HG03025 (cell line): Measurements from ENCODE around the gene ATN1.

ENCODE experiments used
- ATAC-seq: cut with Tn5 transposase; IDR thresholded peaks from one replicate; pipeline ENCODE4 v1.9.1; 2021; ENCODE audit warnings: mild to moderate bottlenecking, moderate library complexity; ENCODE audit not compliant: unreplicated experiment, low FRiP score

The ATN1 gene

DNA sequence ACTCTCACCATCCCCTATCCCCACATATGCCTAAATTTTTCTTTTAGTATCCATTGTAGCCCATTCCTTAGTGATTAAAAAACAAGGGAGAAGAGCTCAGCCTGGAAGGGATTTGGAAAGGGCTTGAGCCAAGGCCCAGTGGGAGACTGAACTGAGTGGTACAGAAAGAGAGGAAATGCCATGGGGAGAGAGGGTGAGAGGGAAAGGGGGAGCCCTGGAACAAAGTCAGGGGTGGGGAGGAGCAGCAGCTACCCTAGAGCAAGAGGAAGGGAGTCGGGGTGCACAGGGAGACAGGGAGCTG lies 2.6 kb upstream of the ATN1 start:
- no peak for ATAC-seq

DNA sequence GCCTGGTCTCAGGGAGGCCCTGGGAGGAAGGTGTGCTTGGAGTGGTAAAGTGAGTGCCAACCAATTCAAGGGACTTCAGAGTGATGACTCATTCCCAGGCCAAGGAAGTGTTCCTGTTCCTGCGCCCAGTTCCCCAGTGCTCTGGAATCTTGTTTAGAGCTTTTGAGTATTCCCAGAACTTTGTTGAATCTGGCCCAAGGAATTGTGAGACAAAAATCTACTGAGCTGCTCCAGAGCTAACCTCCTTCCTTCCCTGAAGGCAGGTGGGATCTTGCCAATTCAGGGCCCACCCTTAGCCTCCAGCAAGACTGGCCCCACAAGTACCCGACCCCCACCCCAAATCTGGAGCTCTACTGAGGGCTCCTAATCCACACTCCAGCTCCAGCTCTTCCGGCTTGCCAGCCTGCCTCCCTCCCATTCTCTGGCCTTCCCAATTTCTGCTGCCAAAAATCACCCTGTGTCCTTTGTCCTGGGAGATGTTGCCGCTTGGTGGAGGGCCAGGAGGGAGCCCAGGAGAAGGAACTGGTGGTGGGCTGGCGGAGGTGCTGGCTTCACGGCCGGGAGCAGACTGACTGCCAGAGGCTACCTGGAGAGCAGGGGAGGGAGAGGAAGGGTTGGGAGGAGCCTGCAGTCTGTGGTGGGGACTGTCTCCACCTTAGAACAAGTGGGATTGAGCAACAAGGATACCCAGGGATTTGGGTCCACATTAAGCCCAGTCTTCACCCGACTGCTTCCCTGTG lies 2.0 kb upstream of the ATN1 start:
- ATAC-seq, result no peak

DNA sequence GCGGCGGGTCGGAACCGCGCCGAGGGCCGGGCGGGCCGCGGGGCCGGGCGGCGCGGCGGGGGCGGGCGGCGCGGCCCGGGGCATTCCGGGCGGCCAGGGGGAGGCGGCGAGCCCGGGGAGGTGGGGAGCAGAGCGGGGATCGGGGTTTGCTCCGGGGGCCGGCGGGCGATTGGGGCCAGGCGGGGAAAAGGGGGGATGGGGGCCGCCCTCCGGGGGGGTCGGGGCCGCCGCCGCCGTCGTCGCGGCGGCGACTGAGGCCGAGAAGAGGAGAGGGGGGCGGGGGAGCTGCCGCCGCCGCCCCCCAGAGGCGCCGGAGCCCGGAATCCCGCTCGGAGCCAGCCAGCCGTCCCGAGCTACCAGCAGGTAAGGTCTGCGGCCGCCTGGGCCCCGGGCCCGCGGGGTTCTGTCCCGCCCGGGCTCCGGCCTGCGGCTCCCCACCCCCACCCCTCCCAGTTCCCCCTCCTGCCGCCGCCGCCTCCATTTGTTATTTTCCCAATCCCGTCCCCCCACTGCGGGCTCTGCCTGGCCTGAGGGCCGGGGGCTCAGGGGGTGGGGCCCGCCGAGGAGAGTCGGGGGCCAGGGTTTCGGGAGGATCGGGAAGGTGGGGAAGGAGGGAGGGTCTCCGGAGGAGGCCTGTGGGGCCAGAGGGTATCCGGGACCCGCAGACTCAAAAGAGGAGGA lies 403 bp downstream of the ATN1 start:
- ATAC-seq, result no peak

DNA sequence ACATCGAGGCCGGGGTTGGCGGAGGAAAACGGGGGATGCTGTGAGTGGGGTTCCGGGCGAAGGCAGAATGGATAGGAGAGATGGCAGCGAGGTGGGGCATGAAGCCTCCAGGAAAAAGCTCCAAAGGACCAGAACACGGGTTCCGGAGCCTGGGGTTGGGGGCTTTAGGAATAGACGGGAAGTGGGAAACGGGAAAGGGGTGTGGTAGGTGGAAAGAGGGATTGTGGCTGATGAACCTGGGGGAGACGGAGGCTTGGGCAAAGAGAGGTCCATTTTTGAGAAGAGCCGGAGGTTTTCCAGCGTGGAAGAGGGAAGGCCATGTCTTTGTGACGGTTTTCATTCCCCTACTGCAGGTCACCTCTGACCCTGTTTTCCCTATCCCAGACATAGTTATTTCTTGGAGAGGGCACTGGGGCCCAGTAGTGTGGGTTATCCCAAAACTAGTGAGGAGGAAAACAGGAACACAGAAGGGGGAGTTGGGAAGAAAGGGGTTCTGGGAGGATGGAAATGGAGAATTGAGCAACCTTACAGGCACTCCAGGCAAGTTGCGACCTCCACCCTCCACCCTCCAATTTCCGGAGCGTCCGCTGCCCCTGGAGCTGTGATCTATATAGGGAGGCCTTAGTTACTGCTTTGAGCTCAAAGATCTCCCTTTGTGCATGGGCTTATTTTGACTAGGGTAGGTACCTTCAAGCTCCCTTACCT lies 1.1 kb downstream of the ATN1 start:
- no peak for ATAC-seq

DNA sequence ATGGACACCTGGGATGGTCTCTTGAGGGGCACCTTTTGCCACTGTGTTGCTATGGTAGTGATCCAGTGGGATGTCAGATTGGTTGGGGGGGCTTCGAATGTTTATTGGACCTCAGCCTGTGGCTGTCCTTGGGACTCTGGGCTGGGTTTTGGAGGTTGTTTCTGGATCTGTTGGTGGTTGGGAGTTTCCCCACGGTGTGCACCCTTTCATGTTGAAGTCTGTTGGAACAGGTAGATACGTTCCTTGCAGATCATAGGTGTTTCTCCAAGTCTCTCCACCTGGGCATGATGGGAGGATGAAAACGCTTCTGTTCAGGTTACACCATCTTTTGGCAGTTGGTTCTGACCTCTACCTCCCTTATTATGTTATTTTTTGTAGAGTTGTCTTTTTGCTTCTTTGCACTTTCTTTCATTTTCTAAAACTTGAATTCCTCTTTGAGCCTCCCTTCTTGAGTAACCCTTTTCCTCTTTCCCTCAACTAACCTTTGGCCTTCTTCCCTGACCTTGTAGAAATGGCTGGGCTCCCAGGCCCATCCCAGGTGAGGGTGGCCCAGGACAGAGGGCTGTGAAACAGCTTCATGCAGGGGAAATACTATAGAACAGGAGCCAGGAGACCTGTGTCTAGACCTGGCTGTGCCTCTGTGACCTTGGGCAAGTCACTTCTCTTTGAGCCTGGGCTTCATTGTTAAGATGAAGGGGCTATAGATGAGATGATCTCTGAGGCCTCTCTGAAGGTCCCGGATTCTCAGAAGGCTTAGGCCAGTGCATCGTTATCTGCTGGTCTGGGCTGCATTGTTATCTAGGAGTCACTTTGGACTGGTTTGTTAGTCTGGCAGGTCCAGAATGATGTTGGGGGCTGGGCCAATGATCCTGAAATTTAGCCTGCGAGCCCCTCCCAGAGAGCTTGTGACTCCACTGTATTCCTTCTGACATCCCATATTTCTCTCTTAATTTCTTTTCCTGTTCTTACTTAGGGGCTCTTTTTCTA lies 2.0 kb downstream of the ATN1 start:
- no peak for ATAC-seq

DNA sequence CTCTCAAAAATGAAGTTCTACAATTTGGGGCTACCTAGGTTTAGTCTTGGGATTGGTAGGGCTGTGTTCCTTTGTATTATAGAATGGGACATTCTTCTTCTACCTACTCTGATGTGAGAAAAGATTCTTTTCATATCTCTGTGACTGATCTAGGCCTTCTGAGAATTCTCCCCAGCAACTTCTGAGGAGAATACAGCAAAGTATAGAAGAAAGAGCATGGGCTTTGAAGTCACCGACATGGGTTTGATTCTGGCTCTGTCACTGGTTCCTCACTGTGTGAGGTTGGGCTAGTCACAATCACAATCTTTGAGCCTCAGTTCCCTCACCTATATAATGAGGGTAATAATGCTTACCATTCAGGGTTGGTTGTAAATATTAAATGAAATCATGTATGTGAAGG lies 5.0 kb downstream of the ATN1 start:
- no peak for ATAC-seq

DNA sequence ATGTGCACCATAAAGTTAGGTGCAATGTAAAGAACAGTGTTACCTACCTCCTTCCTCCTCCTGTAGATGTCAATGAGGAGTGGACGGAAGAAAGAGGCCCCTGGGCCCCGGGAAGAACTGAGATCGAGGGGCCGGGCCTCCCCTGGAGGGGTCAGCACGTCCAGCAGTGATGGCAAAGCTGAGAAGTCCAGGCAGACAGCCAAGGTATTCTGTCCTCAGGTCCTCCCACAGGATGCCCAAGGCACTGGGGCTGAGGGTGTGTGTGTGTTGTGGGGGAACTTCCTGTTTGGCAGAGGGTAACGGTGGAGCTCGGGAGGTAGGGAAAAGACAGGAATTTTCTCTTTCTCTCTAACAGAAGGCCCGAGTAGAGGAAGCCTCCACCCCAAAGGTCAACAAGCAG lies 6.4 kb downstream of the ATN1 start:
- no peak for ATAC-seq

DNA sequence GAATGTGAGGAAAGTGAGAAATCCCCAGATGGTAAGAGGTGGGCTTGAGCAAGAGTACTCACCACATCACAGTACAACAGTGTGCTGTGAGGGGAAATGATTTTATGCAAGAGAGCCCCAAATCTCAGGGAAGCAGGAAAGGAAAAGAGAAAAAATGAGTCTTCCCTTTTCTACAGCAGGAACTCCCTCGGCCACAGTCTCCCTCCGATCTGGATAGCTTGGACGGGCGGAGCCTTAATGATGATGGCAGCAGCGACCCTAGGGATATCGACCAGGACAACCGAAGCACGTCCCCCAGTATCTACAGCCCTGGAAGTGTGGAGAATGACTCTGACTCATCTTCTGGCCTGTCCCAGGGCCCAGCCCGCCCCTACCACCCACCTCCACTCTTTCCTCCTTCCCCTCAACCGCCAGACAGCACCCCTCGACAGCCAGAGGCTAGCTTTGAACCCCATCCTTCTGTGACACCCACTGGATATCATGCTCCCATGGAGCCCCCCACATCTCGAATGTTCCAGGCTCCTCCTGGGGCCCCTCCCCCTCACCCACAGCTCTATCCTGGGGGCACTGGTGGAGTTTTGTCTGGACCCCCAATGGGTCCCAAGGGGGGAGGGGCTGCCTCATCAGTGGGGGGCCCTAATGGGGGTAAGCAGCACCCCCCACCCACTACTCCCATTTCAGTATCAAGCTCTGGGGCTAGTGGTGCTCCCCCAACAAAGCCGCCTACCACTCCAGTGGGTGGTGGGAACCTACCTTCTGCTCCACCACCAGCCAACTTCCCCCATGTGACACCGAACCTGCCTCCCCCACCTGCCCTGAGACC lies 7.8 kb downstream of the ATN1 start:
- ATAC-seq, result no peak

DNA sequence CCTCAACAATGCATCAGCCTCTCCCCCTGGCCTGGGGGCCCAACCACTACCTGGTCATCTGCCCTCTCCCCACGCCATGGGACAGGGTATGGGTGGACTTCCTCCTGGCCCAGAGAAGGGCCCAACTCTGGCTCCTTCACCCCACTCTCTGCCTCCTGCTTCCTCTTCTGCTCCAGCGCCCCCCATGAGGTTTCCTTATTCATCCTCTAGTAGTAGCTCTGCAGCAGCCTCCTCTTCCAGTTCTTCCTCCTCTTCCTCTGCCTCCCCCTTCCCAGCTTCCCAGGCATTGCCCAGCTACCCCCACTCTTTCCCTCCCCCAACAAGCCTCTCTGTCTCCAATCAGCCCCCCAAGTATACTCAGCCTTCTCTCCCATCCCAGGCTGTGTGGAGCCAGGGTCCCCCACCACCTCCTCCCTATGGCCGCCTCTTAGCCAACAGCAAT lies 8.5 kb downstream of the ATN1 start:
- ATAC-seq, result no peak

DNA sequence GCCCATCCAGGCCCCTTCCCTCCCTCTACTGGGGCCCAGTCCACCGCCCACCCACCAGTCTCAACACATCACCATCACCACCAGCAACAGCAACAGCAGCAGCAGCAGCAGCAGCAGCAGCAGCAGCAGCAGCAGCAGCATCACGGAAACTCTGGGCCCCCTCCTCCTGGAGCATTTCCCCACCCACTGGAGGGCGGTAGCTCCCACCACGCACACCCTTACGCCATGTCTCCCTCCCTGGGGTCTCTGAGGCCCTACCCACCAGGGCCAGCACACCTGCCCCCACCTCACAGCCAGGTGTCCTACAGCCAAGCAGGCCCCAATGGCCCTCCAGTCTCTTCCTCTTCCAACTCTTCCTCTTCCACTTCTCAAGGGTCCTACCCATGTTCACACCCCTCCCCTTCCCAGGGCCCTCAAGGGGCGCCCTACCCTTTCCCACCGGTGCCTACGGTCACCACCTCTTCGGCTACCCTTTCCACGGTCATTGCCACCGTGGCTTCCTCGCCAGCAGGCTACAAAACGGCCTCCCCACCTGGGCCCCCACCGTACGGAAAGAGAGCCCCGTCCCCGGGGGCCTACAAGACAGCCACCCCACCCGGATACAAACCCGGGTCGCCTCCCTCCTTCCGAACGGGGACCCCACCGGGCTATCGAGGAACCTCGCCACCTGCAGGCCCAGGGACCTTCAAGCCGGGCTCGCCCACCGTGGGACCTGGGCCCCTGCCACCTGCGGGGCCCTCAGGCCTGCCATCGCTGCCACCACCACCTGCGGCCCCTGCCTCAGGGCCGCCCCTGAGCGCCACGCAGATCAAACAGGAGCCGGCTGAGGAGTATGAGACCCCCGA lies 9.1 kb downstream of the ATN1 start:
- ATAC-seq, result no peak

DNA sequence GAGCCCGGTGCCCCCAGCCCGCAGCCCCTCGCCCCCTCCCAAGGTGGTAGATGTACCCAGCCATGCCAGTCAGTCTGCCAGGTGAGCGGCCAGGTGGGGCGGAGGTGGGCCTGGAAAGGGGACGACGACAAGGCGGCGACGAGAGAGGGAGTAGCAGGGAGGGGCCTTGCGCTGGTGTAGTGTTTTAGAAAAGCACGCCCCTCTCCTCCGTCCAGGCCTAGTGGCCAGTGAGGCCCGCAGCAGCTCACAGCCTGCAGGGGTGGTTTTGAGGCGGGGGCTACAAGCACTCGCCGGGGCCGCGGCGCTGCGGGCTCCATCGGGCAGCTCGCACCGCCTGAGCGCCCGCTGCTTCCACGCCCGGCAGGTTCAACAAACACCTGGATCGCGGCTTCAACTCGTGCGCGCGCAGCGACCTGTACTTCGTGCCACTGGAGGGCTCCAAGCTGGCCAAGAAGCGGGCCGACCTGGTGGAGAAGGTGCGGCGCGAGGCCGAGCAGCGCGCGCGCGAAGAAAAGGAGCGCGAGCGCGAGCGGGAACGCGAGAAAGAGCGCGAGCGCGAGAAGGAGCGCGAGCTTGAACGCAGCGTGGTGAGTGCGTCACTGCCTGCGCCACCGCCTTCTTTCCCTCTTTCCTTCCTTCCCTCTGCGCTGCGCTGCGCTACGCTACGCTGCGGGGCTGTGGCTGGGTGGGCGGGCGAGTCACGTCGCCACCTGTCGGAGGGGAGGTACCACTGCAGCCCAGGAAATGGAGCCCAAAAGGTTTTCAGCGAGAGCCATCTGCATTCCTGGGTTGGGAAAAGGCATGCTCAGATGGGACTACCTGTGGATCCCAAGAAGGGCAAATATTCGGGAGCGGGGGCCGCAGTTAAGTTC lies 10.0 kb downstream of the ATN1 start:
- peak; percentile 63 for ATAC-seq

DNA sequence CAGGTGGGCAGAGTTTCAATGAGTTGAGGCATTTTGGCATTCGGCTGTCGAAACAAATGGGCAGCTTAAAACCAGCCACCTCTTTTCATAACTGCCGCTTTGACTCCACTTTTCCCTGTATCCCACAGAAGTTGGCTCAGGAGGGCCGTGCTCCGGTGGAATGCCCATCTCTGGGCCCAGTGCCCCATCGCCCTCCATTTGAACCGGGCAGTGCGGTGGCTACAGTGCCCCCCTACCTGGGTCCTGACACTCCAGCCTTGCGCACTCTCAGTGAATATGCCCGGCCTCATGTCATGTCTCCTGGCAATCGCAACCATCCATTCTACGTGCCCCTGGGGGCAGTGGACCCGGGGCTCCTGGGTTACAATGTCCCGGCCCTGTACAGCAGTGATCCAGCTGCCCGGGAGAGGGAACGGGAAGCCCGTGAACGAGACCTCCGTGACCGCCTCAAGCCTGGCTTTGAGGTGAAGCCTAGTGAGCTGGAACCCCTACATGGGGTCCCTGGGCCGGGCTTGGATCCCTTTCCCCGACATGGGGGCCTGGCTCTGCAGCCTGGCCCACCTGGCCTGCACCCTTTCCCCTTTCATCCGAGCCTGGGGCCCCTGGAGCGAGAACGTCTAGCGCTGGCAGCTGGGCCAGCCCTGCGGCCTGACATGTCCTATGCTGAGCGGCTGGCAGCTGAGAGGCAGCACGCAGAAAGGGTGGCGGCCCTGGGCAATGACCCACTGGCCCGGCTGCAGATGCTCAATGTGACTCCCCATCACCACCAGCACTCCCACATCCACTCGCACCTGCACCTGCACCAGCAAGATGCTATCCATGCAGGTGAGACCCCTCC lies 10.8 kb downstream of the ATN1 start:
- no peak for ATAC-seq

DNA sequence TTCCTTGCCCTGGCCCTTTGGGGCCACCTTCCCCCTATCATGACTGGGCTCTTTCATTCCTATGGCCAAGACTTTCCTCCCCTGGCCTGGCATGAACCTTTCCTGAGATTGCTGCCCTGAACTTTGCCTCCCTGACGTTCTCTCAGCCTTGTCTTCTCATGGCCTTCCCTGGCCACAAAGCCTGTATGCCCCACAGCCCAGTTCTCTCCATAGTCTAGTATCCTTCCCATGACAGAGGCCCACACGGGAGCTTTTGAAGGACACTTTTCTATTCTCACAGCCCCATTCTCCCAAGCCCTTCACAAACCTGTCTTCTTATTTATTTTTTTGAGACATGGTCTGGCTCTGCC lies 11.4 kb downstream of the ATN1 start:
- no peak for ATAC-seq

DNA sequence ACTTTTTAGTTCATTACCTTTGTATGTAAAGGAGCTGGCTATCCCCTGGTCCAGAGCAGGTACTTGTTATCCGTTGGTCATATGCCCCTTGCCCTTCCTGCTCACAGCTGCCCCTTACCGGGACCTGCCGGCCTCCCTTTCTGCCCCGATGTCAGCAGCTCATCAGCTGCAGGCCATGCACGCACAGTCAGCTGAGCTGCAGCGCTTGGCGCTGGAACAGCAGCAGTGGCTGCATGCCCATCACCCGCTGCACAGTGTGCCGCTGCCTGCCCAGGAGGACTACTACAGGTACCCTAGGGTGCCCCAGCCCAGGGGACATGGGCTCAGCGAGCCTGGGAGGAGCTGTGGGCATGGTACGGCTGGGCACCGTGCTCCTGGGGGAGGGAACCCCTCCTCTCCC lies 13.5 kb downstream of the ATN1 start:
- no peak for ATAC-seq

DNA sequence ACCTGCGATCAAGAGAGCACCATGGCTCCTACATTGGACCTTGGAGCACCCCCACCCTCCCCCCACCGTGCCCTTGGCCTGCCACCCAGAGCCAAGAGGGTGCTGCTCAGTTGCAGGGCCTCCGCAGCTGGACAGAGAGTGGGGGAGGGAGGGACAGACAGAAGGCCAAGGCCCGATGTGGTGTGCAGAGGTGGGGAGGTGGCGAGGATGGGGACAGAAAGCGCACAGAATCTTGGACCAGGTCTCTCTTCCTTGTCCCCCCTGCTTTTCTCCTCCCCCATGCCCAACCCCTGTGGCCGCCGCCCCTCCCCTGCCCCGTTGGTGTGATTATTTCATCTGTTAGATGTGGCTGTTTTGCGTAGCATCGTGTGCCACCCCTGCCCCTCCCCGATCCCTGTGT lies 14.0 kb downstream of the ATN1 start:
- no peak for ATAC-seq

DNA sequence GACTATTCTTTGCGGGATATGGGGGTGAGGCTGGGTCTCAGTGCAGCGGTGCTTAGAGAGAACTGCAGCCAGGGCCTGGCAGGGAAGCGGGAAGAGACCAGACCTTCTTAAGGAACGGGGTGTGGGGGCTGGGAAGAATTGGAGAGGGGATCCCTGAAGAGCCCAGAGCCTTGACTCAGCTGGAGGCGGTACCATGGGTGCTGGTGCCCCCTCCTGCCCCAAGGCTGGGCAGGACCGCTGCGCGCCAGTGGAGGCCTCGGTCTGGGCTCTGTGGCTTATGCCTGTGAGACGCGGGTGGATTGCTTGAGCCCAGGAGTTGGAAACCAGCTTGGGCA lies 14.5 kb downstream of the ATN1 start:
- ATAC-seq, result no peak

DNA sequence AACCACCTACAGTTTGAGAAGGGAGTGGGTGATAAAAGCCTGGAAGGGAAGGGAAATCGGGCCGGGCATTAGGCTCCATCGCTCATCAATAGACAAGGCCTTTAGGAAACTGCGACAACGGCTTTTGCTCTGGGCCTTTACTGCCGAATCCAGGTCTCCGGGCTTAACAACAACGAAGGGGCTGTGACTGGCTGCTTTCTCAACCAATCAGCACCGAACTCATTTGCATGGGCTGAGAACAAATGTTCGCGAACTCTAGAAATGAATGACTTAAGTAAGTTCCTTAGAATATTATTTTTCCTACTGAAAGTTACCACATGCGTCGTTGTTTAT lies 15.6 kb downstream of the ATN1 start:
- peak; percentile 10 for ATAC-seq
